Natural killer cell (primary cell): ENCODE data around the gene CYTH4. TPM values are rescaled to one million over a fixed set of nuclear protein-coding genes. Genes with fewer than 3 reads are reported as not detected.

Experiments
- ATAC-seq, 3 donors: fragments of 150-1000 bp in 2 of 3; fragments of 200-7000 bp in 1 of 3; cut with Tn5 transposase; 1 replicate in 1 of 3; 2 replicates in 2 of 3; pipeline ENCODE4 v1.10.0; 2021; ENCODE audit warnings: mild to moderate bottlenecking in 2 of 3, moderate library complexity in 2 of 3
- DNase-seq, 2 donors: peaks; one replicate each; pipeline versions ENCODE4 v3.0.0 to v3.0.0-alpha.2; 2013 to 2021; ENCODE audit warnings: mixed read lengths in 1 of 2
- H3K27ac ChIP-seq: one replicate; pipeline ENCODE4 v1.5.1; 2013; ENCODE audit warnings: mild to moderate bottlenecking, low read length
- H3K27me3 ChIP-seq: one replicate; pipeline ENCODE4 v1.6.1; 2013; ENCODE audit warnings: low read length; ENCODE audit not compliant: control insufficient read depth, insufficient read depth
- H3K36me3 ChIP-seq: one replicate; pipeline ENCODE4 v1.6.1; 2013; ENCODE audit warnings: low read length; ENCODE audit not compliant: control insufficient read depth, insufficient read depth
- H3K4me1 ChIP-seq: one replicate; pipeline ENCODE4 v1.6.1; 2013; ENCODE audit warnings: low read length; ENCODE audit not compliant: control insufficient read depth, insufficient read depth
- H3K4me3 ChIP-seq: one replicate; pipeline ENCODE4 v1.5.1; 2013; ENCODE audit warnings: low read length
- H3K9me3 ChIP-seq: one replicate; pipeline ENCODE4 v1.6.1; 2013; ENCODE audit warnings: low read length; ENCODE audit not compliant: control insufficient read depth, insufficient read depth
- H3K27ac Mint-ChIP-seq, 2 donors: one replicate each; pipeline ENCODE4 v1.8.0; 2022; ENCODE audit warnings: mild to moderate bottlenecking in 2 of 2, mixed read lengths in 2 of 2, moderate library complexity in 1 of 2
- H3K27me3 Mint-ChIP-seq, 2 donors: one replicate each; pipeline ENCODE4 v1.8.0; 2022; ENCODE audit warnings: low read depth in 2 of 2, mixed read lengths in 2 of 2
- H3K36me3 Mint-ChIP-seq: one replicate; pipeline ENCODE4 v1.8.0; 2022; ENCODE audit warnings: mixed read lengths
- H3K4me1 Mint-ChIP-seq, 2 donors: one replicate each; pipeline ENCODE4 v1.8.0; 2022; ENCODE audit warnings: mixed read lengths in 2 of 2
- H3K4me3 Mint-ChIP-seq: one replicate; pipeline ENCODE4 v1.8.0; 2022; ENCODE audit warnings: mild to moderate bottlenecking, moderate library complexity, mixed read lengths
- H3K9me3 Mint-ChIP-seq, 2 donors: one replicate each; pipeline ENCODE4 v1.8.0; 2022; ENCODE audit warnings: mixed read lengths in 2 of 2
- WGBS: methylation state at CpG from one replicate; pipeline ENCODE4 v1.1.7; 2013; ENCODE audit warnings: missing lambda C conversion rate; ENCODE audit not compliant: insufficient coverage; 5-methylcytosine and 5-hydroxymethylcytosine counted together
- intact Hi-C: fragments of 100-400 bp; cut with micrococcal nuclease; formaldehyde crosslinking; loops from one replicate; pipeline ENCODE4 v1.14.2; 2022
- total RNA-seq, 4 donors: library from RNA; stranded (reverse); fragments of 120-200 nt in 1 of 4; gene quantifications; one replicate each; pipeline versions ENCODE4 v1.2.3 to v1.2.4, GENCODE V29; 2013 to 2022
- TF ChIP-seq, protein P1 (sequence below): fragments of 200-600 bp; IDR thresholded peaks from one replicate; pipeline ENCODE4 v1.8.0; 2022; ENCODE audit warnings: antibody characterized with exemption

CYTH4 gene
- total RNA-seq, 3 donors from 2014 or later (not counting 1 experiment from before 2014, with no cell fraction given): 219 to 260 (median 249) TPM

DNA sequence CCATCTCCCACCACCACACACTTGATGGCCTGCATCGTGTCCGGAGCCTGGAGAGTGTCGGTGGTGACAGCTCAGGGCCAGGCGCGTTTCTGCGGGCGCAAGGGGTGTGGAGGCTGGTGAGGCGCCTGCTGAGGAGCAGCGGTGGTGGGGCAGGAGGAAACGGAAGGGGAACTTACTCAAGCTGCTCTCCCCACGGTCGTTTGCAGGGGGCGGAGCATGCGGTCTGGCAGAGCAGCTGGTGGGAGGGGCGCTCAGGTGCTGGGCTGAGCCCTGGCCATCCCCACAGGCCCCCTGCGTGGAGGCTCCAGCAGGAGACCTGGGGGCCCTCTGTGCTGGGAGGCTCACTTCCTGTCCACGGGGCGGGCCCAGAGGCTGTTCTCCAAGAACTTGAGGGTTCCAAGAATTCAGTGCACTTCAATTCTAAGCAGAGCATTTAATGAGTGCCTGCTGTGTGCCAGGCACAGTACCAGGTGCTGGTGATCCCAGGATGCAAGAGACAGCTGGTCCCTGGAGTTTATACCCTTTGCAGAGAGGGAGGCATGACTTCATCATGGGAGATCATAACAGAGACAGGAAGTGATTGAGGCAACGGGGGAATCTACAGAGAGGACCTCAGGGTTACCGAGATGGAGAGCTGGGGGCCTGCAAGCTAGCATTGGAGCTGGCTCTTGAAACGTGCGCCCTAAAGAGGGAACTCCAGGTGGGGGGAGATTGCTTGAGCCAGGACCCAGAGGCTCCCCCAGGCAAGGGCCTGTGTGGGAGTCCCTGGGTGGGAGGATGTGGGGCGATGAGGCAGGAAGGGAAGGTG is 38.0 kb upstream of the CYTH4 start, which contains the start of gene RAC2:
TSS of gene RAC2 (minus strand) at position 156 of the 808 bp plus-strand sequence. CDS start at position 35, 121 bp downstream.
- Mint-ChIP-seq H3K27ac (peak within 1 kb of the TSS; percentile 93 to 98), H3K9me3 (no peaks in the 10 kb centered on the region), H3K36me3 (no peaks in the 10 kb centered on the region), H3K27me3 (no peaks in the 10 kb centered on the region), H3K4me3 (peak within 1 kb of the TSS; percentile 91), H3K4me1 (peaks cover 45 to 59% of the 10 kb centered on the region in 2 donors)
- Histone ChIP-seq H3K9me3 (no peaks in the 10 kb centered on the region), H3K27ac (peak within 1 kb of the TSS; percentile 82), H3K4me1 (peaks cover 54% of the 10 kb centered on the region), H3K36me3 (peaks cover 26% of the 10 kb centered on the region), H3K4me3 (peak within 1 kb of the TSS; percentile 89), H3K27me3 (no peaks in the 10 kb centered on the region)
- DNase-seq (peak; percentile 81 to 94), ATAC-seq (peak; percentile 57 to 78 (median 72))
- TF ChIP-seq, protein P1, sequence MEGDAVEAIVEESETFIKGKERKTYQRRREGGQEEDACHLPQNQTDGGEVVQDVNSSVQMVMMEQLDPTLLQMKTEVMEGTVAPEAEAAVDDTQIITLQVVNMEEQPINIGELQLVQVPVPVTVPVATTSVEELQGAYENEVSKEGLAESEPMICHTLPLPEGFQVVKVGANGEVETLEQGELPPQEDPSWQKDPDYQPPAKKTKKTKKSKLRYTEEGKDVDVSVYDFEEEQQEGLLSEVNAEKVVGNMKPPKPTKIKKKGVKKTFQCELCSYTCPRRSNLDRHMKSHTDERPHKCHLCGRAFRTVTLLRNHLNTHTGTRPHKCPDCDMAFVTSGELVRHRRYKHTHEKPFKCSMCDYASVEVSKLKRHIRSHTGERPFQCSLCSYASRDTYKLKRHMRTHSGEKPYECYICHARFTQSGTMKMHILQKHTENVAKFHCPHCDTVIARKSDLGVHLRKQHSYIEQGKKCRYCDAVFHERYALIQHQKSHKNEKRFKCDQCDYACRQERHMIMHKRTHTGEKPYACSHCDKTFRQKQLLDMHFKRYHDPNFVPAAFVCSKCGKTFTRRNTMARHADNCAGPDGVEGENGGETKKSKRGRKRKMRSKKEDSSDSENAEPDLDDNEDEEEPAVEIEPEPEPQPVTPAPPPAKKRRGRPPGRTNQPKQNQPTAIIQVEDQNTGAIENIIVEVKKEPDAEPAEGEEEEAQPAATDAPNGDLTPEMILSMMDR: no peak
- WGBS: under 1% methylated on average over 23 of the region's 23 CpGs
- intact Hi-C loops: loop anchor here (1.0 to 5.0 kb wide), 4 partner anchors 14 to 97 kb away; partner anchors contain the start of gene IL2RB

- Mint-ChIP-seq H3K27ac (peak overlapping the region; percentile 93 to 98), H3K27me3 (no peaks in the 10 kb centered on the region), H3K4me1 (peaks cover 42 to 51% of the 10 kb centered on the region in 2 donors), H3K9me3 (no peaks in the 10 kb centered on the region), H3K36me3 (no peaks in the 10 kb centered on the region), H3K4me3 (peak overlapping the region; percentile 91)
- Histone ChIP-seq H3K4me3 (no peak overlapping the region), H3K27ac (peak overlapping the region; percentile 82), H3K36me3 (peaks cover 18% of the 10 kb centered on the region), H3K4me1 (peaks cover 46% of the 10 kb centered on the region), H3K9me3 (no peaks in the 10 kb centered on the region), H3K27me3 (no peaks in the 10 kb centered on the region)
- DNase-seq (peak in 1 of 2 donors; percentile 45), ATAC-seq (no peak)
- intact Hi-C loops: loop anchor here (1.0 to 5.0 kb wide), 4 partner anchors 15 to 98 kb away; partner anchors contain the start of gene IL2RB
- TF ChIP-seq, protein P1: no peak
- whole genome bisulfite sequencing: 26% methylated on average over 22 of the region's 22 CpGs
Measured at GRCh38 chr22:37244922-37245722, 37.2 kb upstream of the CYTH4 start.

DNA sequence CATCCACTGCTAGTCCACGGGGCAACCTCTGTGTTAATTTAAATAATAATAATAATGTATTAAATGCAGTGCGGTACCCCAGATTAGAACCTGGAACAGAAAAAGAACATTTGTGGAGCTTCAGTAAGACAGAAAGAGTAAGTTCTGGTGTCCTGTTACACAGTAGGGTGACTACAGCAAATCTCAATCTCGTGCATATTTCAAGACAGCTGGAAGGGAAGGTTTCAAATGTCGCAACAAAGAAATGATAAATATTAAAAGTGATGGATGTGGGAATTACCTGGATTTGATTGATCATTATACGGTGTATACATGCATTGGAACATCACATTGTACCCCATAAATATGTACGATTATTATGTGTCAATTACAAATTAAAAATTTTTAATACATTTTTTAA is 36.6 kb upstream of the CYTH4 start:
- Histone ChIP-seq H3K4me1 (peaks cover 40% of the 10 kb centered on the region), H3K36me3 (peaks cover 12% of the 10 kb centered on the region), H3K27me3 (no peaks in the 10 kb centered on the region), H3K4me3 (no peak overlapping the region), H3K9me3 (no peaks in the 10 kb centered on the region), H3K27ac (peak overlapping the region; percentile 82)
- no peaks in the 10 kb centered on the region for H3K36me3 Mint-ChIP-seq
- intact Hi-C loops: no loop called here
- H3K27me3 Mint-ChIP-seq: no peaks in the 10 kb centered on the region
- peak overlapping the region; percentile 91 for H3K4me3 Mint-ChIP-seq
- TF ChIP-seq, protein P1: no peak
- 80% methylated on average over 3 of the region's 6 CpGs for WGBS
- no peaks in the 10 kb centered on the region for H3K9me3 Mint-ChIP-seq
- DNase-seq: no peak
- peaks cover 35 to 45% of the 10 kb centered on the region in 2 donors for H3K4me1 Mint-ChIP-seq
- ATAC-seq: no peak
- H3K27ac Mint-ChIP-seq: peak overlapping the region; percentile 93 to 98
